Testis (tissue), 2 donors: ENCODE measurements around the gene CERK.

Source experiments
- POLR2A ChIP-seq: fragments of 450-650 bp; IDR thresholded peaks from one replicate; pipeline ENCODE4 v1.6.1; 2017; ENCODE audit warnings: antibody characterized with exemption, mild to moderate bottlenecking, moderate library complexity
- TF ChIP-seq, protein P1 (sequence below), 3 experiments: fragments of 450-650 bp in 2 of 3; fragments of 200-600 bp in 1 of 3; sonication (generic) in 1 of 3; IDR thresholded peaks; one replicate each; pipeline ENCODE4 v1.5.1; 2016 to 2019; ENCODE audit warnings: antibody characterized with exemption in 3 of 3, mild to moderate bottlenecking in 2 of 3, moderate library complexity in 1 of 3

DNA sequence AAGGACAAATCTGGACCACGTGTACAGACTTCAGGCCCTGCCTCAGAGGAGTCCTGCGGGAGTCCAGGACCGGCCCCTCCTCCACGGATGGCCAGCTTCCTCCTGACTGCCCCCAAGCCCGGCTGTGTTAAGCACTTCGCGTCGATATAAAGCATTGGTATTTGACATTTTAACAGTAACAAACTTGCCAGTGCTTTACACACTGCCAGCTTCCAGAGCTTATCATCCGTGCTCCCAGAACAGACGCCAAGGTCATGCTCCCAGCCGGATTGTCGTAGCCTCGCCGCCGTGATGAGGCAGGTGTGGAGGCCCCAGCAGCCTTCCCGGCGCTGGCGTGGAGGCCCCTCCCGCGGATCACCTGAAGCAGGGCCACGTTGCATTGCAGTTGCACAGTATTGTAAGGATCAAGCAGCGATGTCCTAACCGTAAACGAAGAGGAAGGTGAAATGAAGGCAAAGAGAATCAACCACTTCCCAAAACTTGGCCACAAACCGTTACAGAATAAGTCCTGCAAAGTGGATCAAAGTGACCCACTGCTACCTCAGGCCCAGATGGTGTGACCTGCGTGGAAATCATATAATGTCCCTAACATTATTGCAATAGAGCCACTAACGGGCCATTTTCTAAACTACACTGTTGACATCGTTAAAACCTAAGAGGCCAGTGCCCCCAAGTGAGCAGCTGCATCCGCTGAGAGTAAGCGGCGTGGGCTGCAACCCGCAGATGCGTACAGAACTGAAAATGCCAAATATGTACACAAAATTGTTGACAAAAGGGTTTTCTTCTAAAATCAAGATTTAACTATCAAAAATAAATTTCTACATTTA lies 51.6 kb downstream of the CERK start:
- TF ChIP-seq, protein P1, sequence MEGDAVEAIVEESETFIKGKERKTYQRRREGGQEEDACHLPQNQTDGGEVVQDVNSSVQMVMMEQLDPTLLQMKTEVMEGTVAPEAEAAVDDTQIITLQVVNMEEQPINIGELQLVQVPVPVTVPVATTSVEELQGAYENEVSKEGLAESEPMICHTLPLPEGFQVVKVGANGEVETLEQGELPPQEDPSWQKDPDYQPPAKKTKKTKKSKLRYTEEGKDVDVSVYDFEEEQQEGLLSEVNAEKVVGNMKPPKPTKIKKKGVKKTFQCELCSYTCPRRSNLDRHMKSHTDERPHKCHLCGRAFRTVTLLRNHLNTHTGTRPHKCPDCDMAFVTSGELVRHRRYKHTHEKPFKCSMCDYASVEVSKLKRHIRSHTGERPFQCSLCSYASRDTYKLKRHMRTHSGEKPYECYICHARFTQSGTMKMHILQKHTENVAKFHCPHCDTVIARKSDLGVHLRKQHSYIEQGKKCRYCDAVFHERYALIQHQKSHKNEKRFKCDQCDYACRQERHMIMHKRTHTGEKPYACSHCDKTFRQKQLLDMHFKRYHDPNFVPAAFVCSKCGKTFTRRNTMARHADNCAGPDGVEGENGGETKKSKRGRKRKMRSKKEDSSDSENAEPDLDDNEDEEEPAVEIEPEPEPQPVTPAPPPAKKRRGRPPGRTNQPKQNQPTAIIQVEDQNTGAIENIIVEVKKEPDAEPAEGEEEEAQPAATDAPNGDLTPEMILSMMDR (IDR thresholded peaks at IDR 0.05) = no peak
- no peak for TF ChIP-seq POLR2A
